HG02623 (cell line): ENCODE measurements around the gene STING1.
A peak's percentile ranks its signal among the peaks of the same experiment; 100 is the strongest.
"Not testable (repeated sequence)": the region's sequence is repeated elsewhere in the genome, so short reads cannot be mapped to it uniquely, and the experiment has no call there.

ENCODE experiments used
- ATAC-seq: cut with Tn5 transposase; IDR thresholded peaks from one replicate; pipeline ENCODE4 v1.9.1; 2021; ENCODE audit warnings: moderate library complexity; ENCODE audit not compliant: unreplicated experiment

STING1 gene

GRCh38 chr5:139440416-139440815, 42.1 kb downstream of the STING1 start:
- not testable (repeated sequence) for ATAC-seq

- ATAC-seq = peak; percentile 81
Observed at GRCh38 chr5:139439013-139439903, 43.3 kb downstream of the STING1 start, which contains the start of gene DNAJC18. TSS of gene DNAJC18 (minus strand) at chr5:139439525. CDS start at chr5:139439445, 80 bp downstream.

- no peak for ATAC-seq
Observed at GRCh38 chr5:139438707-139439012, 43.9 kb downstream of the STING1 start.

GRCh38 chr5:139435676-139436075, 46.9 kb downstream of the STING1 start:
- ATAC-seq = no peak

GRCh38 chr5:139431706-139432105, 50.9 kb downstream of the STING1 start:
- no peak for ATAC-seq

- no peak for ATAC-seq
Observed at GRCh38 chr5:139430015-139430414, 52.5 kb downstream of the STING1 start.

- ATAC-seq = no peak
Observed at GRCh38 chr5:139426203-139426885, 56.2 kb downstream of the STING1 start.
